A375 (cell line): ENCODE data around the gene DLG5. TPM values are rescaled to one million over a fixed set of nuclear protein-coding genes. Genes with fewer than 3 reads are reported as not detected.

ENCODE experiments used
- small RNA-seq: library from RNA; depleted of rRNA; stranded (forward); fragments of <200 nt; gene quantifications from one replicate; pipeline ENCODE3, GENCODE V24; 2014
- total RNA-seq: library from RNA; depleted of rRNA; stranded (reverse); fragments of >200 nt; shearing (Covaris generic); gene quantifications from 2 replicates; pipeline ENCODE4 v1.2.3, GENCODE V29; 2014; rRNA removed

Gene DLG5, protein sequence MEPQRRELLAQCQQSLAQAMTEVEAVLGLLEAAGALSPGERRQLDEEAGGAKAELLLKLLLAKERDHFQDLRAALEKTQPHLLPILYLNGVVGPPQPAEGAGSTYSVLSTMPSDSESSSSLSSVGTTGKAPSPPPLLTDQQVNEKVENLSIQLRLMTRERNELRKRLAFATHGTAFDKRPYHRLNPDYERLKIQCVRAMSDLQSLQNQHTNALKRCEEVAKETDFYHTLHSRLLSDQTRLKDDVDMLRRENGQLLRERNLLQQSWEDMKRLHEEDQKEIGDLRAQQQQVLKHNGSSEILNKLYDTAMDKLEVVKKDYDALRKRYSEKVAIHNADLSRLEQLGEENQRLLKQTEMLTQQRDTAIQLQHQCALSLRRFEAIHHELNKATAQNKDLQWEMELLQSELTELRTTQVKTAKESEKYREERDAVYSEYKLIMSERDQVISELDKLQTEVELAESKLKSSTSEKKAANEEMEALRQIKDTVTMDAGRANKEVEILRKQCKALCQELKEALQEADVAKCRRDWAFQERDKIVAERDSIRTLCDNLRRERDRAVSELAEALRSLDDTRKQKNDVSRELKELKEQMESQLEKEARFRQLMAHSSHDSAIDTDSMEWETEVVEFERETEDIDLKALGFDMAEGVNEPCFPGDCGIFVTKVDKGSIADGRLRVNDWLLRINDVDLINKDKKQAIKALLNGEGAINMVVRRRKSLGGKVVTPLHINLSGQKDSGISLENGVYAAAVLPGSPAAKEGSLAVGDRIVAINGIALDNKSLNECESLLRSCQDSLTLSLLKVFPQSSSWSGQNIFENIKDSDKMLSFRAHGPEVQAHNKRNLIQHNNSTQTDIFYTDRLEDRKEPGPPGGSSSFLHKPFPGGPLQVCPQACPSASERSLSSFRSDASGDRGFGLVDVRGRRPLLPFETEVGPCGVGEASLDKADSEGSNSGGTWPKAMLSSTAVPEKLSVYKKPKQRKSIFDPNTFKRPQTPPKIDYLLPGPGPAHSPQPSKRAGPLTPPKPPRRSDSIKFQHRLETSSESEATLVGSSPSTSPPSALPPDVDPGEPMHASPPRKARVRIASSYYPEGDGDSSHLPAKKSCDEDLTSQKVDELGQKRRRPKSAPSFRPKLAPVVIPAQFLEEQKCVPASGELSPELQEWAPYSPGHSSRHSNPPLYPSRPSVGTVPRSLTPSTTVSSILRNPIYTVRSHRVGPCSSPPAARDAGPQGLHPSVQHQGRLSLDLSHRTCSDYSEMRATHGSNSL (N-terminal part only)
- total RNA-seq = 21.8 and 22.4 TPM in 2 replicates

DNA sequence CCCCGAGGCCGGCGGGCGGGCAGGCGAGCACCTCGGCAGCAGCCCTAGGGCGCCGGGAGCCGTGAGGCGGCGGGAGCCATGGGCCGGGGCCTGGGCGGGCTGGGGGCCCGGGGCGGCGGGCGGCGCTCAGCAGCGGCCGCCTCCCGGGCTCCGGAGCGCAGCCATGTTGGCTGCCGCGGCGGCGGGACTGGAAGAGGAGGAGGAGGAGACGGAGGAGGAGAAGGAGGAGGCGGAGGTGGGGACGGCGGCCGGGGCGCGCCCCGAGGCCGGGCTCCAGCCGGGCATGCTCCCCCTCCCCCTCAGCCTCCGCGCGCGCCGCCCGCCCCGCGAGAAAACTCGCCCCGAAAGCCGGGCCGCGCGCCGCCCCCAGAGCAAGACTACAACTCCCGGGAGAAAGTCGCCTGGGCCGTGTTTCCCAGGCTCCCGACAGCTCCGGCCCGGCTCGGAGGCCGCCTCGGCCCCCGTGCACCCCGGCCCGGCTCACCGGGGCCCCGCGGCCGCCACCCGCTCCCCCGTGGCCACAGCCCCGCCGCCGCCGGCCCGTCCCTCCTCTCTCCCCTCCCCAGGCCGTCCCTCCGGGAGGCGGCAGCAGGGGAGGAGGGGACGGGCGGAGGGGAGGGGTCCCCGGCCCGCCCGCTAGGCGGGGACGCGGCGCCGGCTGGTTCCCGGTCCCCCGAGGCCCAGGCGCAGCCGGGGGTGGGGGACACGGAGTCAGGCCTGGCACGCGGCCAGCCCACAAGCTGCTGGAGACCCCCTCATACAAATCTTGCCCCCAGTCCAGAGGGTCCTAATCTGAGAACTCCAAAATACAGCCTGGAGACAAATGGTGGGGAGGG lies at the start of gene DLG5:
Gene DLG5 (minus strand): TSS at position 190 of the 836 bp plus-strand sequence. CDS start 235 bp downstream, outside the sequence.

Small RNAs within 50 kb of the gene (small RNA-seq; reads per million reads assigned to genes)
- not detected for gene RF00017
- not detected for gene RN7SL284P
- gene RNU6-1266P = not detected

Other genes starting within 250 kb of the DLG5 start
- 11.9 and 12.3 TPM in 2 replicates for gene POLR3A, start 102.8 kb upstream of the DLG5 start, total RNA-seq
- gene RPS24, start 107.1 kb upstream of the DLG5 start, total RNA-seq = 3,510 and 4,350 TPM in 2 replicates